Duodenal mucosa (tissue), 2 donors: ENCODE data around the gene CECR2.

ENCODE experiments used
- H3K27ac ChIP-seq: one replicate; pipeline ENCODE4 v1.7.0; 2013; ENCODE audit warnings: low read depth, low read length
- H3K27me3 ChIP-seq, 2 donors: one replicate each; pipeline ENCODE4 v1.7.0; 2013; ENCODE audit warnings: low read length in 2 of 2, control low read depth in 1 of 2; ENCODE audit not compliant: insufficient read depth in 2 of 2, control insufficient read depth in 1 of 2
- H3K36me3 ChIP-seq, 2 donors: one replicate each; pipeline ENCODE4 v1.7.0; 2013; ENCODE audit warnings: low read length in 2 of 2, control low read depth in 1 of 2; ENCODE audit not compliant: insufficient read depth in 2 of 2, control insufficient read depth in 1 of 2
- H3K4me1 ChIP-seq, 2 donors: one replicate each; pipeline ENCODE4 v1.7.0; 2013; ENCODE audit warnings: low read length in 2 of 2, control low read depth in 1 of 2; ENCODE audit not compliant: insufficient read depth in 2 of 2, control insufficient read depth in 1 of 2
- H3K4me3 ChIP-seq, 2 donors: one replicate each; pipeline ENCODE4 v1.7.0; 2013; ENCODE audit warnings: low read length in 2 of 2, low read depth in 1 of 2
- H3K9ac ChIP-seq, 2 donors: one replicate each; pipeline ENCODE4 v1.7.0; 2013; ENCODE audit warnings: low read length in 2 of 2, low read depth in 1 of 2
- H3K9me3 ChIP-seq, 2 donors: one replicate each; pipeline ENCODE4 v1.7.0; 2013; ENCODE audit warnings: low read length in 2 of 2, control low read depth in 1 of 2; ENCODE audit not compliant: control insufficient read depth in 1 of 2

Gene CECR2

GRCh38 chr22:17570851-17571631 lies 201.8 kb downstream of the CECR2 start:
- peak overlapping the region; percentile 47 for H3K27ac ChIP-seq
- H3K4me3 ChIP-seq = peak overlapping the region; percentile 41 to 48
- no peak overlapping the region for H3K9ac ChIP-seq
- no peaks in the 10 kb centered on the region for H3K9me3 ChIP-seq
- H3K4me1 ChIP-seq = peaks cover 0 to 13% of the 10 kb centered on the region in 2 donors
- no peaks in the 10 kb centered on the region for H3K27me3 ChIP-seq
- H3K36me3 ChIP-seq = no peaks in the 10 kb centered on the region

DNA sequence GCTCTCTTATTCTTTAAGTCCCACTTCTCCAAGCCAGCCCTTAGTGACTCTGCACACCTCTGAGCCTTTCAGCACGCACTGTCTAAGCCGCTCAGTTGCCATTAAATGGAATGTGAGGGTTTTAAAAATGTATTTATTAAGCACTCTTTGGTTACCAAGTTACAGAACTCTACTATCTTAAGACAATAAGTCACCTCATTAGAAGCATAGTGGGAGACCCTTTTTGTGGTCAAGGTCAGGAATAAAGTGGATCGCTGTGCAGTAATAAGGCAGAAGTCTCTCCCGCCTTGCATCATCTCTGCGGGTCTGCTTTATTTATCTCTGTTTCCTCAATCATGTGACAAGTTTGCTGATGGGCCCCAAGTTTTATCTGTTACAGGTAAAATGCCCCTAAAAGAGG lies 205.9 kb downstream of the CECR2 start:
- no peak overlapping the region for H3K4me3 ChIP-seq
- no peak overlapping the region for H3K9ac ChIP-seq
- H3K9me3 ChIP-seq = no peaks in the 10 kb centered on the region
- H3K27me3 ChIP-seq = no peaks in the 10 kb centered on the region
- no peaks in the 10 kb centered on the region for H3K36me3 ChIP-seq
- H3K27ac ChIP-seq = no peak overlapping the region
- H3K4me1 ChIP-seq = peaks cover 0 to 8% of the 10 kb centered on the region in 2 donors

GRCh38 chr22:17575681-17576080 lies 206.4 kb downstream of the CECR2 start:
- Histone ChIP-seq H3K4me3 (no peak overlapping the region), H3K36me3 (no peaks in the 10 kb centered on the region), H3K27me3 (no peaks in the 10 kb centered on the region), H3K9ac (no peak overlapping the region), H3K4me1 (peaks cover 0 to 5% of the 10 kb centered on the region in 2 donors), H3K27ac (no peak overlapping the region), H3K9me3 (no peaks in the 10 kb centered on the region)

DNA sequence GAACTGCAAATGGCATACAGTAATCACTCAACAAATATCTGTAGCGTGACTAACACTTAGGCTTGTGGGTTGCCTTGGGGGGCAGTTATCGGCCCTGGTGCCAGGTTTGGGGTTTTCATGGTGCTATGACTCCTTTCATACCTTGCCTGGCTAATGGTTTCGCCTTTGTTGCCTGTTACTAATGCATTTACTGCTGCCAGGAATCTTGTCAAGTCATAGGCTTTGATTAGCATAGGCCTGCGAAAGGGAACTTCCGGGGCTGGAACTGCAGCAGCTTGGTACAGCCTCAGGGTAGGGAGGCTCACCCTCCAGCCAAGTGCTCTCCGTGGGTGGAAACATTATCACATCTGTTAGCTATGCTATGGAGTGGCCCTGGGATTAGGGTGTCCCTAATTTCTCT lies 207.2 kb downstream of the CECR2 start:
- Histone ChIP-seq H3K27ac (no peak overlapping the region), H3K9ac (no peak overlapping the region)

GRCh38 chr22:17578136-17578754 lies 209.0 kb downstream of the CECR2 start:
- no peaks in the 10 kb centered on the region for H3K4me1 ChIP-seq
- no peak overlapping the region for H3K9ac ChIP-seq
- no peak overlapping the region for H3K4me3 ChIP-seq
- no peaks in the 10 kb centered on the region for H3K36me3 ChIP-seq
- H3K9me3 ChIP-seq = no peaks in the 10 kb centered on the region
- H3K27me3 ChIP-seq = no peaks in the 10 kb centered on the region
- H3K27ac ChIP-seq = no peak overlapping the region

More for the DNA sequence above, 207.2 kb downstream of the CECR2 start:
- no peaks in the 10 kb centered on the region for H3K4me1 ChIP-seq
- H3K36me3 ChIP-seq = no peaks in the 10 kb centered on the region
- H3K4me3 ChIP-seq = no peak overlapping the region
- no peaks in the 10 kb centered on the region for H3K27me3 ChIP-seq
- H3K9me3 ChIP-seq = no peaks in the 10 kb centered on the region

DNA sequence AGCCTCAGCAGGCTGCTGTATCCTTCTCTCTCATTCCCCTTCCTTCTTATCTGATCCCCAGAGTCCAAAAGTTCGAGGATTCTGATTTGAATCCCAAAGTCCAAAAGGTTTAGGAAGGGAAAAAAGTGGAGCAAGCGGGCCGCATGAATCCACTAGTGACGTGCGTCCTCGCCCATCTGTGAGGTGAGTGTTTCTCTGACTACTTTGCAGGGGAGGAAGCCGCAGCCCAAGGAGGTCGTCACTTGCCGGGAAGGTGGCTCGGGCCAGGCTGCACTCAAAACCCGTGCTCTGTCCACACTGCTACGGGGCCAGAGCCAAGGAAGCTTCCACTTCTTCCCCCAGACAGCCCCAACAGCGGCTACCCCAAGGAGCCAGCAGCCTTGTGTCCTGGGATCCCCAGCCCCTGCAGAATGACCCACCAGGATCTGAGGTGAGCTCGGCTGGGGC lies 210.3 kb downstream of the CECR2 start:
- H3K9me3 ChIP-seq = no peaks in the 10 kb centered on the region
- no peak overlapping the region for H3K4me3 ChIP-seq
- H3K27me3 ChIP-seq = no peaks in the 10 kb centered on the region
- no peak overlapping the region for H3K27ac ChIP-seq
- no peaks in the 10 kb centered on the region for H3K4me1 ChIP-seq
- H3K9ac ChIP-seq = no peak overlapping the region
- H3K36me3 ChIP-seq = no peaks in the 10 kb centered on the region

- Histone ChIP-seq H3K9me3 (no peaks in the 10 kb centered on the region), H3K9ac (no peak overlapping the region), H3K27me3 (no peaks in the 10 kb centered on the region), H3K4me3 (no peak overlapping the region), H3K36me3 (no peaks in the 10 kb centered on the region), H3K4me1 (no peaks in the 10 kb centered on the region), H3K27ac (no peak overlapping the region)
Measured at GRCh38 chr22:17580441-17581031, 211.3 kb downstream of the CECR2 start.

GRCh38 chr22:17581056-17581455 lies 211.8 kb downstream of the CECR2 start:
- Histone ChIP-seq H3K27ac (no peak overlapping the region), H3K4me1 (no peaks in the 10 kb centered on the region), H3K27me3 (no peaks in the 10 kb centered on the region), H3K4me3 (no peak overlapping the region), H3K9ac (no peak overlapping the region), H3K36me3 (no peaks in the 10 kb centered on the region), H3K9me3 (no peaks in the 10 kb centered on the region)

DNA sequence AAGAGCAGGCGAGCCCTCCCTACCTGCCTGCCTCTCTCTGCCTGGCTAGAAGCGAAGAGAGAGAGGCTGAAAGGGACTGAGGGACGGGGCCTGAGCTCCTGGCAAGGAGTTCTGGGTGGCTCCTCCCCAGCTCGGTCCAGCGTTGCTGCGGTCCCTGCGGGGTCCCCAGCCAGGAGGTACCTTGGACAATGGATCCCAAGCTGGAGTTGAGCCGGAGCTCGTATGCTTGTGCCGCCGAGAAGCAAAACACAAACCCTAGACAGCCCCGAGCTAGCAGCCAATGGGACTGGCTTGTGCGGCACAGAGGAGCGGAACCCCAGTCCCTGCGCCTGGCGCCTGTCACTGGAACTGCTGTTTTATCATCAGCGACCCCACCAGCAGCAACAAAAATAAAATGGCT lies 212.4 kb downstream of the CECR2 start:
- H3K27ac ChIP-seq = no peak overlapping the region
- H3K4me1 ChIP-seq = no peaks in the 10 kb centered on the region

DNA sequence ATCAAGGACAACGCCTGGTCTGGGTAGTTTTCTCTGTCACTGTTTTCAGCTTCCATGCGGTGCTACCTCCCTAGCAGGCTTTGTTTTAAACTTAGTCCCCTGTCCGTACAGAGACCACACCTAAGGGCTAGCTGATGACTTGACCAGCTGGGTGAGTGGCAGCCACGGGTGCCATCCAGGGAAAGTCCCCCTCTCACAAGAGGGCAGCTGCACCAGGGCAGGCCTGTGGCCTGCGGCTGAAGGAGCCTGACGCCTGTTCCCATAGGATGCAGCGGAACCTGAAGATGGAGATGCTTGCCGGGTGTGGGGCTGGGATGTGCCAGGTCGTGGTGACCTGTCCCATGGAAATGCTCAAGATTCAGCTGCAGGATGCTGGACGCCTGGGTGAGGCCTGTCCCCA lies 213.9 kb downstream of the CECR2 start:
- Histone ChIP-seq H3K4me3 (no peak overlapping the region), H3K9me3 (no peaks in the 10 kb centered on the region), H3K36me3 (no peaks in the 10 kb centered on the region), H3K27ac (no peak overlapping the region), H3K27me3 (no peaks in the 10 kb centered on the region), H3K9ac (no peak overlapping the region), H3K4me1 (no peaks in the 10 kb centered on the region)

More for the DNA sequence above, 212.4 kb downstream of the CECR2 start:
- H3K9ac ChIP-seq = no peak overlapping the region
- H3K9me3 ChIP-seq = no peaks in the 10 kb centered on the region
- H3K36me3 ChIP-seq = no peaks in the 10 kb centered on the region
- H3K4me3 ChIP-seq = no peak overlapping the region
- no peaks in the 10 kb centered on the region for H3K27me3 ChIP-seq
